ENCODE data around the gene GLG1.
"Not testable (repeated sequence)": the region's sequence is repeated elsewhere in the genome, so short reads cannot be mapped to it uniquely, and the experiment has no call there.

Gene GLG1

DNA sequence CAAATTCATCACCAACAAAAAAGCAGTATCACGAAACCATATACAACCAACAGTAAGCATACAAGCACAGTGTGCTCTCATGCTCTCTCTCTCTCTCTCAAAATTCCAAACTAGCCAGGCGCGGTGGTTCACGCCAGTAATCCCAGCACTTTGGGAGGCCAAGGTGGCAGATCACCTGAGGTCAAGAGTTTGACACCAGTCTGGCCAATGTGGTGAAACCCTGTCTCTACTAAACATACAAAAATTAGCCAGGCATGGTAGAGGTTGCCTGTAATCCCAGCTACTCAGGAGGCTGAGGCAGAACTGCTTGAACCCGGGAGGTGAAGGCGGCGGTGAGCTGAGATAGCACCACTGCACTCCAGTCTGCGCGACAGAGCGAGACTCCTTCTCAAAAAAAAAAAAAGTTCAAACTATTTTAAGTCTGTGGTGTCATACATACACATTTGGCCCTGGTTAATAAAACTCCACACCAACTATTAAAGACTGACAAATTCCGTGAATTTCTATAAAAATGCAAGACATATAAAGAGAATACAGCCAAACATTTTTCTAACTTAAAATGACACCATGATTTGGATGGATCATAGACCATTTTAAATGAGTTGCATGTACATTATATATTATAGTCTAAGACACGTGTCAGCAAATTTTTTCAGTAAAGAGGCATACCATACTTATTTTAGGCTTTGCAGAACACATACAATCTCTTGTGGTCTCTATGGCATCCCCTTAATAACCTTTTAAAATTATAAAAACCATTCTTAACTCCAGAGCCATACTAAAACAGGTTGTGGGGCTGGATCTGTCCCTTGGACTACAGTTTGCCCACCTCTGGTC lies 30.9 kb downstream of the GLG1 start:
- DNase-seq (ENCODE audit: low read depth in 2 of 2, low spot score in 1 of 2), result no peak

DNA sequence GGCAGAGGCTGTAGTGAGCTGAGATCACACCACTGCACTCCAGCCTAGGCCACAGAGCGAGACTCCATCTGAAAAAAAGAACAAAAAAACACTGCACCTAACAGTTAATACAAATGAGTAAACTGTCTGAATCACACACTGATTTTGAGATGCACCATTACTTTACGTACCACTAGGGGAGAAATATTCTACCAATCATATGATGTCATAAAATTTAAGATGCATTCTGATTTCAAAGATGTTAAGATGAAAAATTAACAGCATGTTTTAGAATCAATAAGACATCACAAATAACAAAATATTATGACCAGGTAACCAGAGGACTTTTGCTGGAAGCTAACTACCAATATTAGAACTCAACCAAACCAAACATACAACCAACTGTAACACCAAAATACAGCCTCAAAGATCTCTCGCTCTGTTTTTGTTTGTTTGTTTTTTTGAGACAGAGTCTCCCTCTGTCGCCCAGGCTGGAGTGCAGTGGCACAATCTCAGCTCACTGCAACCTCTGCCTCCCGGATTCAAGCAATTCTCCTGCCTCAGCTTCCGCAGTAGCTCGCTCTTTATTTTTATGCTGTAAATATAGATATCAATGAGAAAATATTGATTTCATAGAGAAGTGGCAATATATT lies 31.6 kb downstream of the GLG1 start:
- no peak for DNase-seq (ENCODE audit: low read depth in 2 of 2, low spot score in 1 of 2)

DNA sequence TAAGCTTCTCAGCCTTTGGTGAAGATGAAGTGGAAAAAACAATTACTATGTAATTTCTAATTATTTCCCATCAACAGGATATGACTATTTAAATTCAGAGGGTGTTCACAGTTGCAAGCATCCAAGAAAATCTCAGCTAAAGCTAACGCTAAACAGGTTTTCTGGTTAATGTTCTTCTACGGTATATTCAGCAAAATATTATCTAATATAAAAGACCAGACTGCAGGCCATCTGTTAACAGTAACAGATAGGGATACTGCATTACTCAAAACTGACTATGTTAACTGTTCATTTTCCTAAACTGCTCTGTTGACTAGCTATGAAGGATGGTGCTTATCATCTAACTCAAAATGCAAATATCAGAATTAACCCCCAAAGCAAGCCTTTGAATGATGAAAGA lies 32.8 kb downstream of the GLG1 start:
- no peak for DNase-seq (ENCODE audit: low read depth in 2 of 2, low spot score in 1 of 2)

GRCh38 chr16:74573622-74574021 lies 33.3 kb downstream of the GLG1 start:
- DNase-seq (ENCODE audit: low read depth in 2 of 2, low spot score in 1 of 2), result no peak

- no peak for DNase-seq (ENCODE audit: low read depth in 2 of 2, low spot score in 1 of 2)
These were observed 36.3 kb downstream of the GLG1 start for GRCh38 chr16:74570412-74571301.

DNA sequence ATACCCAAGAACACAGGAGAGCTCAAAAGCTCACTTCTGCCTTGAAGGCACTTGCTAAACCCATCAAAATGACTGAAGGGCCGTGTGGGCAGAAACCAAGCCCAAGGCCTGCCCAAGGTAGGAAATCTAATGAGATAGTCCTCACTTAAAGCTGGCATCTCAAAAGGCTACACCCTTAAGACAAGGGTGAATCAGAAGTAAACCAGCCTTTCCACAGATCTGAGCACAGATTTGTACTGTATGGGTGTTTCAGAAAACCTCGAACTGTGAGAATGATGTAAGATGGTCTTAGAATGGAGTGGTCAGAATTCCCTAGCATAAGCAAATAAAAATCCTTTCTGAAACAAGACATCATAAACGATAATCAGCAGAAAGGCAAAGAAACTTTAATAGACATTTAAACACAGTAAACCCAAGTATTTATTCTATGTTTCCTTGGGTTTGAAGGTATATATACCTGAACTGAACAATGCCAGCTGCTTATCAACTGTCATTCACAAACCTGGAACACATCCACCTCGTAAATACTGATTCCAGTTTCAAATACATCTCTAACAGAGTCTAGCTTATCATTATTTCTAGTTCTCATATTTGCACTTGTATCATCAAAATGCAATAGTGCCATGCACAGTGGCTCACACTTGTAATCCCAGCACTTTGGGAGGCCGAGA lies 37.8 kb downstream of the GLG1 start:
- DNase-seq (ENCODE audit: low read depth in 2 of 2, low spot score in 1 of 2), result no peak

DNA sequence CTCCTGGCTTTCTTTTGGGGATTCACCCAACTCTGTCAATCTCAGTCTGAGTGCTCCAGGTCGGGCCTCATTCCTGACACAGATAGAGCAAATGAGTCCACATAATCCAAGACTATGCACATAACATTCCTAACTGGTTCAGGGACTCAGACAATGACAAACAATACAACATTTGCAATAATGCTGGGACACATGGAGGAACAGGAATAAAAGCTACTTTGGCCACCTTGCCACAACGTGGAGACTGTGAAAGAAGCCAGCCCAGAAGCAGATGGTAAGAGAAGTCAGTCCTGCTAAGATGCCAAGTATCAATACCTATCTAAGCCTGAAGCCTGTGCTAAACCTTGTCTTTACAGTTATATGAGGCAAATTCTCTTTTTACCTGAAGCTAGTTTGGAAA lies 39.0 kb downstream of the GLG1 start:
- no peak for DNase-seq (ENCODE audit: low read depth in 2 of 2, low spot score in 1 of 2)

- DNase-seq (ENCODE audit: low read depth in 2 of 2, low spot score in 1 of 2), result no peak
These were observed 41.5 kb downstream of the GLG1 start for GRCh38 chr16:74565378-74565777.

DNA sequence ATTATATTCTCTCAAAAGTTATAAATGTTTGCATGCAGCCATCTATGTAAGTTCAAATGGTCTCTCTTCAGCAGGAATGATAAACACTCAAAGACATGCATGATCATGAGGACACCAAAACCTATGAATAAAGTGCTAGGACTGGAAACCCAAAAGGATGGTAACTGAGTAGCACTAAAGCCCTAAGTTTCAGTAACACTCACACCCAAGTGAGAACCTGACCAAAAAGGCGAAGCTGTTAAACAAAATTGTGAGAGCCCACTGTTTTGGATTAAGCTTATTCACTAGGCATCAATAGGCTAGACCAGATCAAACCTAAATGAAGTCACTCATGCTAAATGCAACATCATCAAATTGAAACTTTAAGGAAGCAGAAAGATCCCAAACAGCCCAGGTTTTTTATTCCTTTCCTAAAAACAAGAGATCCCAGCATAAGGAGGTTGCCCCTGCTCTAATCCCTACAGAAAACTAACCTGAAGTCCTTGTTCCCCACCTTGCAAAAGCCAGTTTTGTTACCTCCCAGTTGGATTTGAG lies 42.4 kb downstream of the GLG1 start:
- no peak for DNase-seq (ENCODE audit: low read depth in 2 of 2, low spot score in 1 of 2)

DNA sequence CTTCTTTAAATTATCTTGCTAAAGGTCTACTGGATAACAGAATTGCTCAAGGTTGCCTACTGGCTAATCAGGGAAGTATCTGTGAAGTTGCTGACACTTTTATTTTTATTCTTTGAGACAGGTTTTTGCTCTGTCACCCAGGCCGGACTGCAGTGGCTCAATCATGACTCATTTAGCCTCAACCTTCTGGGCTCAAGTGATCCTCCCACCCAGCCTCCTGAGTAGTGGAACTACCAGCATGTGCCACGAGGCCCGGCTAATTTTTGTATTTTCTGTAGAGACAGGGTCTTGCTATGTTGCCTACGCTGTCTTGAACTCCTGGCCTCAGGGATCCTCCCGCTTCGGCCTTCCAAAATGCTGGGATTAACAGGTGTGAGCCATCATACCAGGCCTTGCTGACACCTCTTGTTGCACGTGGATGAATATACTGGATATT lies 43.1 kb downstream of the GLG1 start:
- no peak for DNase-seq (ENCODE audit: low read depth in 2 of 2, low spot score in 1 of 2)

DNA sequence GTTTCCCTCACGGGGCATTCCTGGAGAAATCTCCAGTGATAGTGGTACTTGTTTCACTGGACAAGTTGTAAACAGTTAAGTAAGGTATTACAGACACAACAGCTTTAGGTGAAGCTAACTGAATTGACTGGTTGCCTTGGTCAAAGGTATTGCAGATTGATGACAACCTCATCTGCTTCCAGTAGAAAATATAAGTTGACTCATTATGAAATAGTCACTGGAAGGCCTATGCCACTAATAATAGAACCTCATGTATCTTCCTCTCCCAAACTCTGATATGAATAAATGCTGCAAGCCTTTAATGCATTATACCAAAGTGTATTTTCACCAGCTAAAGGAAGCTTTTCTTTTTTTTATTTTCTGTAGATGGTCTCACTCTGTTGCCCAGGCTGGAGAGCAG lies 44.8 kb downstream of the GLG1 start:
- DNase-seq (ENCODE audit: low read depth in 2 of 2, low spot score in 1 of 2), result no peak

DNA sequence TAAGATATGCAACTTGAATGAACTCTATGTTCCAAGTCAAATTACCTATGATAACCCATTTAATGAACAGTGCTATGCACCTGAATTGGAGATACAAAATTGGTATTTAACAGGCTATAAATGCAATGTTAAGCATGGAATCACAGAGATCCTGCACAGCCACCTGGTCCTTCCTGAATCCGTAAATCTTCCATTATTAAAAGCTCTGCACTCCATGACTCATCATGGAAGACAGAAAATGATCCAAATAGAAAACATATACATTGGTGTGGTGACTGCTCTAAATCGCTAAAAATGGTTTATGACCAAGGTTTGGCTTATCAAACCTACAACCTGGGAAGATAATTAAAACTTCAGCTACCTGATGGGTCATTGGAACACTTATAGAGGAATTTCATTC lies 45.3 kb downstream of the GLG1 start:
- DNase-seq (ENCODE audit: low read depth in 2 of 2, low spot score in 1 of 2), result no peak

DNA sequence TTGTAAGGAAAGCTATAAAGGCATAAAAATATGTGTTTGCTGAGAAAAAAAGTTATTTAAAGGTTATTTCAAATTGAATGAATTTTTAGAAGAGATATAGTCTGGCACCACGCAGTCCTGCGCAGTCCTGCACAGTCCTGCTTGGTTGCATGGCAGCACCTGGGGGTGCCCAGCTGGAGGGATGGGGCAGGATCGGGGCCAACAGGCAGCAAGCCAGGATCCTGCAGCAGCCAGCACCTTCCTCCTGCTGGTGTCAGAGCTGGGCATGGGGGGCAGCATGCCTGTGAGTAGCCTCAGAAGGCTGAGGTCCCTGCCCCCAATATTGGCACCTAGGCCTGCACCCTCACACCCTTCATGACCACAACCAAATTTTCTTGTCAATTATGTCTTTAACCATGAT lies 46.0 kb downstream of the GLG1 start:
- DNase-seq (ENCODE audit: low read depth in 2 of 2, low spot score in 1 of 2), result no peak

- DNase-seq (ENCODE audit: low read depth in 2 of 2, low spot score in 1 of 2), result no peak
These were observed 48.0 kb downstream of the GLG1 start for GRCh38 chr16:74558873-74559272.

GRCh38 chr16:74557275-74557674 lies 49.6 kb downstream of the GLG1 start:
- DNase-seq (ENCODE audit: low read depth in 2 of 2, low spot score in 1 of 2), result no peak

DNA sequence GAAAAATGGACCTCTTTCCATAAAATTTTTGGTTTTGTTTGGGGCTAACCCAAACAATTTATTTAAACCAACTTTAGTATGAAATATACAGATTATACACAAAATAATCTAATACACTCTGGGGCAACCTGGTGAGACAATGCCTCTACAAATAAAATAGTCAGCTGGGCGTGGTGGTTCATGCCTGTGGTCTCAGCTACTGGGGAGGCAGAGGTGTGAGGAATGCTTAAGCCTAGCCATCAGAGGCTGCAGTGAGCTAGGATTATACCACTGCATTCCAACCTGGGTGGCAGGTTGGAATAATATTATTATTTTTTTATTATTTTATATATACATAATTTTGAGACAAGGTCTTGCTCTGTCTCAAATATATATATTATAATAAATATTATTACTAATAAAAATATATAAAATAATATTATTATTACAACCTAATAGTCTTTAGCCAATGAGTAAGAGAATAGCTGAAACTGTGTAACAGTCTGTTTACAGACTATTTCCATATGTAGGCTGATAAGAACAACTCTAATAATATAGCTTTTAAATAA lies 50.5 kb downstream of the GLG1 start:
- no peak for DNase-seq (ENCODE audit: low read depth in 2 of 2, low spot score in 1 of 2)

DNA sequence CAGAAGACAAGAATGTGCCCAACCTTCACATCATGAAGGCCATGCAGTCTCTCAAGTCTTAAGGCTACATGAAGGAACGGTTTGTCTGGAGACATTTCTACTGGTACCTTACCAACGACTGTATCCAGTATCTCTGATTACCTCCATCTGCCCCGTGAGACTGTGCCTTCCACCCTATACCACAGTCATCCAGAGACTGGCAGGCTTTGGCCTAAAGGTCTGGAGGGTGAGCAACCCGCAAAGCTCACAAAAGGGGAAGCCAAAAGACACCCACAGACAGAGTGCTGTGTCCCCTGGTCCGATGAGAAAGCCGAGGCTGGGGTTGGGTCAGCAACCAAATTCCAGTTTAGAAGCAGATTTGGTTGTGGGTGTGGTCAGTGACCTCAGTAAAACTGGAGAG lies 54.6 kb downstream of the GLG1 start:
- not testable (repeated sequence) for DNase-seq (ENCODE audit: low read depth in 2 of 2, low spot score in 1 of 2)

- DNase-seq (ENCODE audit: low read depth in 2 of 2, low spot score in 1 of 2), result not testable (repeated sequence)
These were observed 56.5 kb downstream of the GLG1 start for GRCh38 chr16:74550227-74551019.

- not testable (repeated sequence) for DNase-seq (ENCODE audit: low read depth in 2 of 2, low spot score in 1 of 2)
These were observed 60.8 kb downstream of the GLG1 start for GRCh38 chr16:74546112-74546511.
